Heart left ventricle (tissue), 16 donors: ENCODE data around the gene TTLL10. TPM values are rescaled to one million over a fixed set of nuclear protein-coding genes. Genes with fewer than 3 reads are reported as not detected.
A peak's percentile ranks its signal among the peaks of the same experiment; 100 is the strongest.
"Not testable (repeated sequence)": the region's sequence is repeated elsewhere in the genome, so short reads cannot be mapped to it uniquely, and the experiment has no call there.

ENCODE experiments used
- ATAC-seq, 4 donors: fragments of 200-7000 bp; cut with Tn5 transposase; one replicate each; pipeline ENCODE4 v1.9.1; 2020 to 2022; ENCODE audit warnings: moderate library complexity in 4 of 4, mild to moderate bottlenecking in 3 of 4, moderate number of reproducible peaks in 1 of 4
- DNase-seq, 5 donors: peaks; one replicate each; pipeline ENCODE4 v3.0.0-alpha.2; 2020
- H3K27ac ChIP-seq, 12 donors: fragments of 200-600 bp; sonication (generic) in 4 of 12; one replicate each; pipeline versions ENCODE4 v1.5.0 to v1.8.0; 2016 to 2022; ENCODE audit warnings: mild to moderate bottlenecking in 2 of 12
- H3K27me3 ChIP-seq, 9 donors: fragments of 200-600 bp; sonication (generic) in 2 of 9; one replicate each; pipeline versions ENCODE4 v1.5.1 to v1.8.0; 2016 to 2022; ENCODE audit warnings: mild to moderate bottlenecking in 3 of 9
- H3K36me3 ChIP-seq, 9 donors: fragments of 200-600 bp; sonication (generic) in 2 of 9; one replicate each; pipeline versions ENCODE4 v1.5.0 to v1.8.0; 2018 to 2022; ENCODE audit warnings: mild to moderate bottlenecking in 2 of 9
- H3K4me1 ChIP-seq, 12 donors: fragments of 200-600 bp; sonication (generic) in 4 of 12; one replicate each; pipeline versions ENCODE4 v1.5.0 to v1.8.0; 2016 to 2022; ENCODE audit warnings: mild to moderate bottlenecking in 3 of 12
- H3K4me3 ChIP-seq, 12 donors: fragments of 200-600 bp; sonication (generic) in 4 of 12; one replicate each; pipeline versions ENCODE4 v1.5.0 to v1.8.0; 2017 to 2022; ENCODE audit warnings: mild to moderate bottlenecking in 9 of 12, moderate library complexity in 4 of 12
- H3K9me3 ChIP-seq, 12 donors: fragments of 200-600 bp; sonication (generic) in 4 of 12; one replicate each; pipeline versions ENCODE4 v1.5.0 to v1.8.0; 2016 to 2022; ENCODE audit warnings: mild to moderate bottlenecking in 1 of 12
- CTCF ChIP-seq, 12 donors: fragments of 200-600 bp; sonication (generic) in 4 of 12; IDR thresholded peaks; one replicate each; pipeline versions ENCODE4 v1.5.0 to v1.8.0; 2018 to 2022; ENCODE audit warnings: antibody characterized with exemption in 12 of 12, mild to moderate bottlenecking in 5 of 12
- POLR2A ChIP-seq, 2 donors: fragments of 450-650 bp; IDR thresholded peaks; one replicate each; pipeline ENCODE4 v1.6.1; 2017; ENCODE audit warnings: antibody characterized with exemption in 2 of 2, mild to moderate bottlenecking in 2 of 2, moderate library complexity in 2 of 2
- WGBS, 4 donors: extraction: QIAGEN DNeasy Blood & Tissue Kit in 2 of 4; methylation state at CpG; one replicate each; pipeline versions ENCODE4 v1.1.5 to v1.1.7; 2013 to 2018; 5-methylcytosine and 5-hydroxymethylcytosine counted together
- intact Hi-C, 10 donors: fragments of 100-400 bp; cut with DNase I; formaldehyde crosslinking; loops; one replicate each; pipeline versions ENCODE4 v1.11.1 to v1.14.2; 2022
- polyA plus RNA-seq, 2 donors: library from polyadenylated mRNA; stranded (reverse); fragments of 200-250 nt; gene quantifications; one replicate each; pipeline ENCODE4 v1.2.3, GENCODE V29; 2013
- total RNA-seq, 9 donors: library from RNA; depleted of rRNA in 2 of 9; stranded (reverse); fragments of >200 nt in 2 of 9; fragmentation: NEBNext Ultra II Directional in 3 of 9; extraction: Animal tissue kit (Norgen Biotek cat#: 25700) in 3 of 9; gene quantifications; one replicate each; pipeline versions ENCODE4 v1.1.0 to v1.2.4, GENCODE V29; 2016 to 2023
- donor health status: ischemic (EF 13 %, LVEDD 7.1; RV severe dilation, severe dysfunction).
- donor health status: healthy with polysubstance abuse.
- donor health status: DM: no; HTN: yes; CAD: no.
- donor health status: DM: no; HTN: no; CAD: no.
- donor health status: ischemic (EF 25% LVEDD 6.9; RV normal size, moderate dysfunction).
- donor health status: ischemic (EF 25% LVEDD 5.7; RV mildly dilated, moderate dysfunction).
- donor health status: healthy.
- donor health status: DM: yes; HTN: yes; CAD: no.
- donor health status: ischemic (EF 35%, LVEDD 5.7; RV mildly dilated, moderate dysfunction).
- donor health status: nonischemic (EF 11% LVEDD 7.7; RV severe dilation, severe dysfunction).
- donor health status: DM: yes; HTN: yes; CAD: no.
- donor health status: PGD.
- donor health status: ischemic (EF 29% LVEDD 5.4; RV normal size, mild dysfunction).
- donor health status: nonischemic (EF 23%, LVEDD 6.1; RV moderate dilation, normal function).

The TTLL10 gene
- total and polyA plus RNA-seq, 11 donors: 0.03 to 0.53 (median 0.21) TPM; not detected in 4

GRCh38 chr1:1171546-1172340 is 1.9 kb upstream of the TTLL10 start:
- Histone ChIP-seq H3K36me3 (no peaks in the 10 kb centered on the region), H3K4me3 (no peak overlapping the region), H3K9me3 (no peaks in the 10 kb centered on the region), H3K4me1 (peaks cover 0 to 9% (median 0%) of the 10 kb centered on the region in 12 donors), H3K27me3 (peaks cover 28 to 91% (median 69%) of the 10 kb centered on the region in 9 donors), H3K27ac (no peak overlapping the region)
- intact Hi-C loops: no loop called here
- ATAC-seq (no peak), DNase-seq (peak in 3 of 5 donors; percentile 4 to 60 (median 17))
- 71 to 79% (median 77%) methylated on average over 15 to 33 of the region's 33 CpGs for WGBS, 4 donors
- TF ChIP-seq CTCF (IDR thresholded peaks at IDR 0.05) (no peak), POLR2A (IDR thresholded peaks at IDR 0.05) (no peak)

- Histone ChIP-seq H3K27ac (no peak overlapping the region), H3K4me3 (no peak overlapping the region), H3K36me3 (no peaks in the 10 kb centered on the region), H3K9me3 (no peaks in the 10 kb centered on the region), H3K4me1 (peaks cover 0 to 9% (median 0%) of the 10 kb centered on the region in 12 donors), H3K27me3 (peaks cover 27 to 90% (median 72%) of the 10 kb centered on the region in 9 donors)
- no peak for ATAC-seq
- TF ChIP-seq POLR2A (IDR thresholded peaks at IDR 0.05) (no peak), CTCF (IDR thresholded peaks at IDR 0.05) (no peak)
- 49 to 53% (median 53%) methylated on average over 26 to 32 of the region's 32 CpGs for WGBS, 4 donors
- intact Hi-C loops: no loop called here
- peak in 2 of 5 donors; percentile 15 to 42 for DNase-seq
Measured at GRCh38 chr1:1173061-1173792, 453 bp upstream of the TTLL10 start.

GRCh38 chr1:1175221-1176062 is 1.8 kb downstream of the TTLL10 start:
- H3K4me3 ChIP-seq: no peak overlapping the region
- no peaks in the 10 kb centered on the region for H3K36me3 ChIP-seq
- DNase-seq (peak in 2 of 5 donors; percentile 6 to 24), ATAC-seq (no peak)
- peaks cover 0 to 9% (median 0%) of the 10 kb centered on the region in 12 donors for H3K4me1 ChIP-seq
- intact Hi-C loops: no loop called here
- H3K27ac ChIP-seq: no peak overlapping the region
- WGBS, 4 donors: 81 to 83% (median 82%) methylated on average over 29 of the region's 29 CpGs
- TF ChIP-seq CTCF (IDR thresholded peaks at IDR 0.05) (no peak), POLR2A (IDR thresholded peaks at IDR 0.05) (no peak)
- H3K27me3 ChIP-seq: peaks cover 26 to 94% (median 51%) of the 10 kb centered on the region in 9 donors
- H3K9me3 ChIP-seq: no peaks in the 10 kb centered on the region

GRCh38 chr1:1176063-1176761 is 2.5 kb downstream of the TTLL10 start:
- ATAC-seq, intact Hi-C loops, H3K36me3 ChIP-seq, H3K4me1 ChIP-seq, H3K9me3 ChIP-seq, H3K27ac ChIP-seq, H3K4me3 ChIP-seq: not testable (repeated sequence)
- H3K27me3 ChIP-seq: peaks cover 25 to 88% (median 49%) of the 10 kb centered on the region in 9 donors
- peak in 2 of 5 donors; percentile 3 to 33 for DNase-seq
- 28 to 32% (median 30%) methylated on average over 20 to 22 of the region's 22 CpGs for WGBS, 4 donors
